AG08395 (cell line): Measurements from ENCODE around the gene TMEM95.
"Not testable (repeated sequence)": the region's sequence is repeated elsewhere in the genome, so short reads cannot be mapped to it uniquely, and the experiment has no call there.

Experiments
- DNase-seq: peaks from one replicate; pipeline ENCODE4 v3.0.0; 2012; ENCODE audit warnings: mixed read lengths, low spot score

TMEM95 gene

DNA sequence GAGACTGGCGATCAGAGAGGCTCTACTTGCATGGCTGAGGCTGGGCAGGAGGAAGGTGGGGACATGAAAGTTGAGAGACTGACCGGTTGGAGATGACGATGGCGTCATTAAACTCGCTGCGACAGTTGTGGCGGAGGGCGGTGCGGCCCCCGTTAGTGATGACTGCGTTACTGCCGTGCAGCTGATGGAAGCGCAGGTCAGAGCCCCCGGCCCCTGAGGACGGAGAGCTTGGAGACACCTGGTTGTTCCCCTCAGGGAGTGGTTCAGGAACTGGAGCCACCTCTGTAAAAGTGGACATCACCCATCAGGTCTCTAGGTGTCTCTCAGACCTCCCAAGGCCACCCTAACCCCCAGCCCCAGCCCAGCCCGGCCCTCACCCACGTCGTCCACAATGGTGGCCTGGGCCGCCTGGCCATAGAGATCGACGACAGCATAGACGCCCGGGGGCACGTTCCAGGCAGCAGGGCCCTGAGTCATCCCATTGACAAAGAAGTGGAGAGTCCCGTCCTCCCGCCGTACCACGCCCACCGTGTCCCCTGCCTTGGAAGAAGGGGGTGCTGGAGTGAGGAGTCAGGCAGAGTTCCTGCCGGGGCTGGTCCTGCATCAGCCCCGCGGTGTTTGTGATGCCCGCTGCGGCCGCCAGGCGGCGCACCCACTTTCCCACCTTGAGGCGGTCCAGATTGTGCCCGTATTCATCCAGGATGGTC lies 31.1 kb upstream of the TMEM95 start:
- DNase-seq = peak; percentile 63

DNA sequence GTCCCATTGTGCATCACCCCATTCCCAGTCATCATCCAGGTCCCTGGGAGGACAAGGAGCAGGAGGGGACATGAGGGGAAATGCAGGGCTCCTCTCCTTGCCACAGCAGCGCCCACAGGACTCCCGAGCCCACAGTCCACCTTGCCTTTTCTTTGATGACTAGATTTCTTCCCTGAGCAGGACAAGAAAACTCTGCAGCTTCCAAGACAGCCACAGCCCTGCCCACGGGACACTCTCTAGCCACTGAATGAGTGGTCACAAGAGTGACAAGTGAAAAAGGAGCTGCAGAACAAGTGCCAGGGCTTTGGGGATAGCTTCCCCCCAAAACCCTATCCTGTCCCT lies 30.5 kb upstream of the TMEM95 start:
- no peak for DNase-seq

DNA sequence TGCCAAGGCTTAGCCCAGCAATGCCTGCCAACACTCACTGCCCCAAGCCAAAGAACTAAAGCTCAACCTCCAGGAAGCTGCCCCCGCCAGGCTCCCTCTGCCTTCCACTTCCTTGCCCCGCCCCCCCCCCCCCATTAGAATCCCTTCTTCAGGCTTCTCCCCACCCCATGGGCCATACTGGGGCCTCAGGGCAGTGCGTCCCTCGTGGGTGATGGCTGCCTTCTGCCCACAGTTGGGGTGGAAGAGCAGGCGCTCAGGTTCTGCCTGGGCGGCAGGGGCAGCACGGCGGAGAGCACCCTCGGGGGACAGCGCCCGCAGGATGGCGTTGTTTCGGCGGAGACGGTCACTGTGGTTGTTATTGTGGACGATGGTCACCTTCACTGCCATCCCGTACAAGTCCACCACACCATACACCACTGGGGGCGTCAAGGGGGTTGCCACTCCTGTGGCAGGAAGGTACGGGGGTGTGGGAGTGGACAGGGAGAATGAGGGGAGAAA lies 29.9 kb upstream of the TMEM95 start:
- DNase-seq = no peak

DNA sequence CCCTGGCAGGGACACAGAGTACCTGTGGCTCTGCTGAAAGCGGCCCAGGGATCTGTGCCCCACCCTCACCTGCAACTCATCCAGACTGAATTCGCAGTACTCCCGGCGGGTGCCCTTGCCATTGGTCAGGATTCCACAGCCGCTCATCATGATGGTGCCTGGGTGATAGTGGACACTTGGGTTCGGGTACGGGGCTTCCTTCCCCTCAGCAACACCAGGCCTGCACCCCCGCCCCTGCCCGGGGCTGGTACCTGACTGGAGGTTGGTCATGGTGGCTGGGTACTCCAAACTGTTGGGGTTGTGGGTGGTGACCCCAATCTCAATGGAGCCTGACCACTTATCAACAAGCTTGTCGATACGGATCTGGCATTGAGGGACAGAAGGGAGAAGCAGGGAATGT lies 28.8 kb upstream of the TMEM95 start:
- no peak for DNase-seq

DNA sequence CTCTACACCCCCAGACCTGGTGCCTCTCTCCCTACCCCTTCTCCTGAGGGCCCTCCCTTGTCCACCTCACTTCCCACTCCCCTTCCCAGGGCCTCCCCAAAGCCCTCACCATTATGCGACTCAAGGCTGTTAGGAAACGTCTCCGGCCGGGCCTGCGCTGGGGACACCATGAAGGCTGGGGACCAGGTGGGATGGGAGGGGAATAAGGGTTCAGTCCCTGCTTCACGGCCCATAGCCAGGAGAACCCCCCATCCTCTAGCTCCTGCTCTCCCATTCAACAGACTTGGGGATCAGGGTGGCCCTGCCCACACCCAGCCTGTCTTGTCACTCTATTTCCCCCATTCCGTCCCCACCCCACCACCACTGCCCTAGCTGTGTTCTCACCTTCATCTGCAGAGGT lies 27.9 kb upstream of the TMEM95 start:
- DNase-seq = no peak

DNA sequence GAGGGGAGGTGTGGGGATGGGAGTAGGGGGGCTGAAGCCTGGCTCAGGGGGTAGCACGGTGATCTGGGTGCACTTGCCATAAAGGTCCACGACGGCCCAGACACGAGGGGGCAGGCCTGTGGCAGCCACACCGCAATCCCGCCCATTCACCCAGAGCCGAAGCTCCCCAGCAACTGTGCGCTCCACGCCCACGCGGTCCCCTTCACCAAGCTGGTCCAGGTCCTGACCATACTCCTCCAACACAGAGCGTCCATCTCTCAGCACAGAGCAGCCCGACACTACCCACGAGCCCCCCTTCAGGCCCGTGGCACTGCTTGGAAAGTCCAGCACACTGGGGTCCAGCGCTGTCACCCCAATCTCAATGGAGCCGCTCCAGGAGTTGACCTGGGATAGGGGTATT lies 27.5 kb upstream of the TMEM95 start:
- no peak for DNase-seq

DNA sequence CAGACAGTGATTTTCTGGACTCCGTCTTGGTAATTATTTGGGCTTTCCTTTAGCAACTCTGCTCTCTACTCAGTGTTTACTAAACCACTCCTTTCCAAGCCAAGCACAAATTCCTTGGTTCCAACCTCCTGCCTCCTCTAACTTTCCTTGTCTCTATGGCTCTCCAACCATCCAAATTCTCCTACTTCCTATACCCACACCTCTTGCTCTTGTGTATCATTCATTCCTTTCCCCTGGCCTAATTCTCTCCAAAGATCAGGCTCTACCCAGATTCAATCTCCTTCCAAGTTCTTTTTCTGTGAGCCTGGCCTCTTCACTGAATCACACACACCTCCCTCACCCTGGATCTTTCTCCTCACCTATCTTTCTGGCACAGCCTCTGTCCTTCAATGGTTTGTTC lies 26.9 kb upstream of the TMEM95 start:
- no peak for DNase-seq

DNA sequence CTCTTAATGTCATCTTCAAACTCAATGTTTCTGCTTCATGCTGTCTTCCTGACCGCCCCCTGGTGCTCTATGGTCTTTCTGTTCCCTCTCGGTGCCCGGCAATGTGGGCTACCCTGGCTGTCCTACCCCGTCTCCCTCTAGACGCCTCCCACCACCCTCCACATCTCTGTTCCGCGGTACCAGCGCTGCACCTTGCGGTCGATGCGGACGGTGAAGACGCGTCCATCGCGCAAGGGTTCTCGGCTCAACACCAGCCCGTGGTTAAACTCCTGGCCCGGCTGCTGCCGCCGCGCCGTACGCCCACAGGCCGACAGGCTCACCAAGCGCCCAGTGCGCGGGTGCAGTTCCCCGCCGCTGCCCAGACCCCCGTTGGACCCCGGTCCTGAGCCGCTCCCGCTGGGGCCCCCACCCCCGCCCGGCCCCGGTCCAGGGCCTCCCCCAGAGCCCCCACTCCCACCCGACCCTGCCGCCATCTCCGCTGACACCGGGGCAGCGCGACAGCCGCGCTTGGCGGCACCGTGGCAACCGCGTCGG lies 26.0 kb upstream of the TMEM95 start, which contains the start of gene NEURL4:
Gene NEURL4 (minus strand): TSS at position 496 of the 534 bp plus-strand sequence. CDS start 23 bp downstream, at position 473.
- no peak for DNase-seq

DNA sequence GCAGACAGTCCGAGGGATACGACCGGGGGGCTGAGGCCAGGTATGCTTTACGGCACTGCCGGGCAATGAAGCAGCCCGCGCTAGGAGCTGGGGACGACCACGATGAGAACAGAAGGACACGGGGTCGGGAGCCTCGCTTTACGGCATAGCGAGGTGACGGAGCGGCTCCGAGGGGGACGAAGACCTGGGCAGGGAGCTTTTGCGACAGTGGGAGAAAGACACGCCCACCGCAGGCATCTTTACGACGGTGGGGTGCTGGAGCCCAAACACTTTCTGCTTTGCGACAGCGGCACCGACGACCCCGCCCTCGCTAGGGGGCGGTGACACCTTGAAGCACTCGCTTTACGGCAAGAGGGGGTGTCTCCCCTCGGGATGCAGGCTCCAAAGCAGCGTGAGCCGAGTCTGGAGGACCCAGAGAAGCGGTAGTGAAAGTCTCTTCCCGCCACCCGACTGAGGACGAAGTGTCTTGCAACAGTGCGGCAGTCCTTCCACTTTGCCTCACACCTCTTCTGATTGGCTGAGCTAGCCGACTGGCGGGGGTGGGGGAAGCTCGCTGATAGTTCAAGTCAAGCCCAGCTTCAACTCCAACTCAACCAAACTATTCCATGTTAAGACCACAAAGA lies 25.5 kb upstream of the TMEM95 start:
- DNase-seq = peak; percentile 98

DNA sequence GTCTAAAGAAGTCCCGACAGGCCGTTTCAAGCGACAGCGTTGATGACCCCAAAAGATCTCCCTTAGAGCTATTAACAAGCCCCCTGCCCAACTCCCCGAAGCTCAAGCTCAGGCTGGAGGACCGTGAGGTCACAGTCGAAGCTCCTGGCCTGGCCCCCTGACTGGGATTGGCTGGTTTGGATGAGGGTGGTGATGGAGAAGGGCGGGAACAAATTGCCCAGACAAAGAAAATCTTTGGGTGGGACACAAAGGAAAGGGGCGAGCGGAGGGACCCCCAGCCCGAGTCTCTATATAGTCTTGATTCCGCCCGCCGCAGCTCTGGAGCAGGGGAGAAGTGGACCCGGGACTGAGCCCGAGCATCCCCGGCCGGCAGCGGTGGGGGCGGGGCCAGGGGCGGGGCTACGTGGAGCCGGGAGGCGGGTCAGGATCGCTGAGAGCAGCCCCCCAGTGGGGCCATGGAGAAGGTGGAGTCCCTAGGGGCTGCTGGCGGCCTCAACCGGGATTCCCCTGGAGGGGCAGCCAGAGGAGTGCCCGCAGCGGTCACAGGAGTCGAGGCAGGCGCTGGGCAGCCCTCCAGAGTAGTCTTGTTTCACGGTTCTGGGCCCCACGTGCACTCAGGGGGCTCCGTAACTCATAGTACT lies 24.8 kb upstream of the TMEM95 start:
- peak; percentile 91 for DNase-seq

DNA sequence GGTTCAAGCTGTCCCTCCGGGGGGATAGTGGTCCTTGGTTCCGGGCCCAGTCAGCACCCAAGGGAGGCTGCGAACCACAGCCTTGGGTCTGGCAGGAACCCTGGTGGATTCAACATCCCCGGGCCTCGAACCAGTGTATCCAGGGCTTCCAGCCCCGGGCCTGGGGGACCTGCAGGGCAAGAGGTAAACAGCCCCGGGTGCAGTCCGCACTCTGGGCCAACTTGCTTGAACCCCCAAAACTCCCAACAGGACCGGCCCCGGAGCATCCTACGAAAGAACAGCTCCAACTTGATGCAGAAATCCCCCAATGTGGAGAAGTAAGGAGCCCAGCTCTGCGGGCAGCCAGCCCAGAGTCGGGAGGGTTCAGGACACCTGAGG lies 24.3 kb upstream of the TMEM95 start:
- DNase-seq = no peak

DNA sequence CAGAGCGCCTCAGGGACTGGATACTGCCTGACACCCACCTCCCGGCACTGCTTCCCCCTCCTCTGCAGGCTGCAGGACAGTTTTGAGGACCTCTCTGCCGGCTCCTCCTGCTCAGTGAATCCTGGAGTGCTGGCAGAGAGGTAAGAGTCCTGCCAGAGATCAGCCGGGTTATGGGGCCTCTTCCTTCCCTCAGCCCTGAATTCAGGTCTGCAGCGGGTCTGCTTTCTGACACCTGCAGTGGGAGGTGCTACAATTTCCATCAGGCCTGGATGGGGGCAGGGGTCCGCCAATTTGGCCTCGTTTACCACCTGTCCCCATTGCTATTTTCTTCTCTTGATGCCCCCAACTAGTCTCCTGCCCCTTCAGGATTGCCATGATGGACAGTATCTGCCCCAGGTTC lies 22.8 kb upstream of the TMEM95 start:
- no peak for DNase-seq

DNA sequence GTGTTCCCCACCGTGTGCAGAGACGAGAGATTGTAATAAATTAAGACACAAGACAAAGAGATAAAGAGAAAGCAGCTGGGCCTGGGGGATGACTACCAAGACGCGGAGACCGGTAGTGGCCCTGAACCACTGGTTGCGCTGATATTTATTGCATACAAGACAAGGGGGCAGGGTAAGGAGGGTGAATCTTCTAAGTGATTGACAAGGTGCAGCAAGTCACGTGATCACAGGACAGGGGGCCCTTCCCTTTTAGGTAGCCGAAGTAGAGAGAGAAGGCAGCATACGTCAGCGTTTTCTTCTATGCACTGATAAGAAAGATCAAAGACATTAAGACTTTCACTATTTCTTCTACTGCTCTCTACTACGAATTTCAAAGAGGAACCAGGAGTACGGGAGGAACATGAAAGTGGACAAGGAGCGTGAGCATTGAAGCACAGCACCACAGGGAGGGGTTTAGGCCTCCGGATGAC lies 22.3 kb upstream of the TMEM95 start:
- not testable (repeated sequence) for DNase-seq

DNA sequence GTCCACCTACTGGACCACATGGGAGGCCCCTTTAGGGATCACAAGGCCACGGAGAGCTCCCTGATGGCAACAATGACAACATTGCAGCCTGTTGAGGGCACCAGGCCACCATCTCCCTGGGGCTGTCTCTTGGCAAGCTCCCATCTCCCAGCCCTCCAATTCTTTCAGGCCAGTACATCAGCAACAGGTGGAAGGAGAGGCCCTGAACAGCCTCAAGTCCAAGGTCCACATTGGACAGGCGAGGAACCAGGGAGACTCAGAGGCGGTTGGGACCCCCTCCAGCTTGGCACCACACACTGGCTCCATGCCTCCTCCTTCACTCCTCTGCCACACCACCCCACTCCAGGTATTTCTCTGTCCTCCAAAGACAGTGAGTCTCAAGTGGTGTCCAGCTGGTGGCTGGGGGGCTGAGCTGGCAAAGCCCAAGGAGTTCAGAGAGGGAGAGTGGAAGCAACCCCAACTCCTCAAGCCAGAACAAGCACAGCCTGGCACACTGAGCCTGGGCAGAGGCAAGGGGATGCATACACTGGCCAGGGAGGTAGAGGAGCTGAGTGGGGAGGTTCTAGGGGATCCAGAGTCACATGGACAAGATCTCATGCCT lies 19.9 kb upstream of the TMEM95 start:
- no peak for DNase-seq

DNA sequence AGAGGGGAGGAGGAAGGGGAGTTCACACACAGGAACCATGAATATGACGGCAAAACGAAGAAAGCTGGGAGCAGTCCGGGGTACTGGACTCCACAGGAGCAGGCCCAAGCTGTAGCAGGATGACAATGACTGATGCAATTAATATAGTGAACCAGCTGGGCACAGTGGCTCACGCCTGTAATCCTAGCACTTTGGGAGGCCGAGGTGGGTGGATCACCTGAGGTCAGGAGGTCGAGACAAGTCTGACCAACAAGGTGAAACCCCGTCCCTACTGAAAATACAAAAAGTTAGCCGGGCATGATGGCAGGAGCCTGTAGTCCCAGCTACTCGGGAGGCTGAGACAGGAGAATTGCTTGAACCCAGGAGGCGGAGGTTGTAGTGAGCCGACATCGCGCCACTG lies 19.2 kb upstream of the TMEM95 start:
- DNase-seq = not testable (repeated sequence)

DNA sequence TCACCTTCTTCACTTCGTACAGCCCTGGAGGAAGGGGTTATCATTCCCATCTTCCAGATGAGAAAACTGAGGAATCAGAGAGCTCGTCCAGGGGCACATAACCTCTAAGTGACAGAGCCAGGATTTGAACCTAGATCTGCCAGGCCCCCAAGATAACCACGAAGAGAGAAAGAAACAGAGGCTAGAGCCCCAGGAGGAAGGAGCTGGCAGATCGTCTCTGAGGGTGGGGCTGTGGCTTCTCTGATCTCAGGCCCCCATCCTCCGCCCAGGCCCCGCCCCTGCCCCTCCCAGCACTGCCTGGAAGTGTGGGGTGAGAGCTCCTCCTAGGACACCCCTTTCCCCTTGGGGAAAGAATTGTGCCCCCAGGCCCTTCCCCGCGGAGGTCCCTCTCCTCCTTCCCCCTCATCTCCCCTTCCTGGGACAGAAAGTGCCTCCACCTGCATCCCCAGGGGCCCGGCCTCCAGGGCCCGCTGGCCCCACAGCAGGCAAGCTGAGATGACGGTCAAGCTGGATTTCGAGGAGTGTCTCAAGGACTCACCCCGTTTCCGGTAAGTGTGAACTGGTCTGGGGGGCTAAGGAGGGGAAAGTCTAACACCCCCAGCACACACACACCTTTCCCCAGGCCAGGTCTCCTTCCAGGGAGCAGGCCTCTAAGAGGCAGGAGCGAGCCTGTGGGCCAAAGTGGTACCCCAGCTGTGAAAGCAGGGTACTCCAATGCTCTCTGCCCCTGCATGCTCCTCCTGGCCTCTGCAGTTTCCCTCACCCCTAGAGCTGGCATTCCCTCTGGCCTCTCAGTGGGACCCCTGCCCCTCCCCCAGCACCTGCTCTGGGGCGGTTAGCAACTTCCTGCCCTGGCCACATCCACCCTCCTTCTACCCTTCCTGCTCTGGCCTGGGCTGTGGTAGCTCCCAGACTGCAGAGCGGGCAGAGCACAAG lies 18.4 kb upstream of the TMEM95 start, which contains the start of gene ACAP1:
Gene ACAP1 (plus strand): TSS at position 290 of the 936 bp plus-strand sequence. CDS start 206 bp downstream, at position 496.
- DNase-seq = no peak

DNA sequence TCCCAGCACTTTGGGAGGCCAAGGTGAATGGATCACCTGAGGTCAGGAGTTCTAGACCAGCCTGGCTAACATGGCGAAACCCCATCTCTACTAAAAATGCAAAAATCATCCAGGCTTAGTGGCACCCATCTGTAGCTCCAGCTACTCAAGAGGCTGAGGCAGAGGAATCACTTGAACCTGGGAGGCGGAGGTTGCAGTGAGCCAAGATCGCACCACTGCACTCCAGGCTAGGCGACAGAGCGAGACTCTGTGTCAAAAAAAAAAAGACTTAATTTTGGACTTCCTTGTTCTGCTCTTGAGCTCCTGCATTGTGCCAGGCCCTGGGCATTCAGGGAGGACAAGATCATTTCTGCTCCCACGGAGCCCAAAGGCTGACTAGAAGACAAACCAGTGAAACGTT lies 17.4 kb upstream of the TMEM95 start:
- DNase-seq = not testable (repeated sequence)

DNA sequence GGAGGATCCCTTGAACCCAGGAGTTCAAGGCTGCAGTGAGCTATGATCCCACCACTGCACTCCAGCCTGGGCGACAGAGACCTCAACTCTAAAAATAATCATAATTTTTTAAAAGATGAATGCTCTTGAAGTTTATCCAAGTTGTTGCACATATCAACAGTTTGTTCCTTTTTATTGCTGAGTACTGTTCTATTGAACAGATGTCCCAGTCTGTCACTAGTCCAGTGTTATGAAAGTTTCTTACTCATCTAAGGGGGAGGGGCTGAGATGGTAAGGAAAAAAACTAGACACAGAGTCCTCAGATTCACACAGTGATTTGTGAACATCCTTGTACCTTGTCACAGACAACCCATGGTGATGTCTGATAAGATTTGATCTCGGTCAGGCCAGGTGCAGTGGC lies 14.8 kb upstream of the TMEM95 start:
- DNase-seq = peak; percentile 27

DNA sequence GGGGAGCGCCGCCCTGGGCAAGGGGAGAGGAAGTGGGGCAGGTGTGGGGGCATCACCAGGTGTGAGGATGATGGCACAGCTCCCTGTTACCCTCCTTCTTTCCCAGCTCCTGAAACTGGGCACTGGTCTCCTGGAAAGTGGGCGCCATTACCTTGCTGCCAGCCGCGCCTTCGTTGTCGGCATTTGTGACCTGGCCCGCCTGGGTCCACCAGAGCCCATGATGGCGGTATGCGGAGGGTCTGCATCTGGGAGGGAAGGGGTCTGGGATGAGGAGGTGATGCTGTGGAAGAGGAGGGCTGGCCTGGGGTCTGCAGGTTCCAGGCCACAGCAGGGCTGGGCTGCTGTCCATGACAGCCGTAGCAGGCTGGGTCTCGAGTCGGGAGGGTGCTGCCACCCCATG lies 13.1 kb upstream of the TMEM95 start:
- no peak for DNase-seq

DNA sequence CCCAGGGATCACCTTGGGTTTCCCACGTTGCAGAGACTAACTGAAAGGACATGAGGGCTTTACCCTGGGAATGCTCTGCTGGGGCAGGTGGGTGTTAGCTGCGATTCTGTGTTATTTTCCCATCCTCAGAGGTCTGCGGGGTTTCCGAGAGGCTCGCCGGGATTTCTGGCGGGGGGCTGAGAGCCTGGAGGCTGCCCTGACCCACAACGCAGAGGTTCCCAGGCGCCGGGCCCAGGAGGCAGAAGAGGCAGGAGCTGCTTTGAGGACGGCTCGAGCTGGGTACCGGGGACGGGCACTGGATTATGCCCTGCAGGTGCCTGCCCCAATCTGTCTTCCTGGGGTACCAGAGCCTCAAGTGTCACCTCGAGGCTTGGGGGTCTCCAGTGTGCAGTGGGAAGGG lies 11.7 kb upstream of the TMEM95 start:
- DNase-seq = no peak
